KMS-11 (cell line): Measurements from ENCODE around the gene ZFP62.
A peak's percentile ranks its signal among the peaks of the same experiment; 100 is the strongest.

Source experiments
- H2AFZ ChIP-seq: fragments of 200-600 bp; sonication (generic); 2 replicates; pipeline ENCODE4 v1.6.1; 2016; ENCODE audit warnings: antibody characterized with exemption, mixed run types, low read depth
- H3K27ac ChIP-seq: fragments of 200-600 bp; sonication (generic); 2 replicates; pipeline ENCODE4 v1.6.1; 2016; ENCODE audit warnings: mild to moderate bottlenecking, mixed run types
- H3K27me3 ChIP-seq: fragments of 200-600 bp; sonication (generic); 2 replicates; pipeline ENCODE4 v1.6.1; 2017; ENCODE audit warnings: mild to moderate bottlenecking, low read depth, mixed run types, moderate library complexity; ENCODE audit not compliant: insufficient read depth
- H3K36me3 ChIP-seq: fragments of 200-600 bp; sonication (generic); 2 replicates; pipeline ENCODE4 v1.6.1; 2017; ENCODE audit warnings: mild to moderate bottlenecking, mixed run types; ENCODE audit not compliant: insufficient read depth
- H3K4me1 ChIP-seq: fragments of 200-600 bp; sonication (generic); 2 replicates; pipeline ENCODE4 v1.6.1; 2016; ENCODE audit warnings: mild to moderate bottlenecking, low read depth, mixed run types; ENCODE audit not compliant: poor library complexity, severe bottlenecking
- H3K4me2 ChIP-seq: fragments of 200-600 bp; sonication (generic); 2 replicates; pipeline ENCODE4 v1.7.0; 2016; ENCODE audit warnings: mild to moderate bottlenecking, mixed run types
- H3K4me3 ChIP-seq: fragments of 200-600 bp; sonication (generic); IDR thresholded peaks from 2 replicates; pipeline ENCODE4 v1.6.1; 2017; ENCODE audit warnings: low read depth, low read length, mixed read lengths; ENCODE audit not compliant: insufficient read depth
- H3K79me2 ChIP-seq: fragments of 200-600 bp; sonication (generic); 2 replicates; pipeline ENCODE4 v1.6.1; 2016; ENCODE audit warnings: low read depth, mixed run types; ENCODE audit not compliant: insufficient read depth
- H3K9ac ChIP-seq: fragments of 200-600 bp; sonication (generic); 2 replicates; pipeline ENCODE4 v1.6.1; 2016; ENCODE audit warnings: mild to moderate bottlenecking, mixed run types
- H4K20me1 ChIP-seq: fragments of 200-600 bp; sonication (generic); 2 replicates; pipeline ENCODE4 v1.6.1; 2016; ENCODE audit warnings: mild to moderate bottlenecking, mixed run types; ENCODE audit not compliant: insufficient read depth
- CTCF ChIP-seq: fragments of 200-600 bp; sonication (generic); conservative IDR thresholded peaks from 2 replicates; pipeline ENCODE4 v1.6.1; 2017; ENCODE audit warnings: low read depth, mild to moderate bottlenecking, antibody characterized with exemption, low read length, moderate library complexity, mixed read lengths

ZFP62 gene

GRCh38 chr5:180821538-180821937 lies 39.5 kb downstream of the ZFP62 start:
- TF ChIP-seq CTCF = no peak
- Histone ChIP-seq H4K20me1 (no peaks in the 10 kb centered on the region), H3K4me1 (peaks cover 47% of the 10 kb centered on the region), H3K27me3 (no peaks in the 10 kb centered on the region), H3K4me3 (no peak overlapping the region), H3K79me2 (no peaks in the 10 kb centered on the region), H3K36me3 (no peaks in the 10 kb centered on the region), H2AFZ (no peak overlapping the region), H3K27ac (no peak overlapping the region; the same call in 1 of the 2 replicates), H3K9ac (no peak overlapping the region), H3K4me2 (peak overlapping the region; percentile 86)

GRCh38 chr5:180820788-180821321 lies 40.2 kb downstream of the ZFP62 start:
- Histone ChIP-seq H3K4me3 (no peak overlapping the region), H3K27me3 (no peaks in the 10 kb centered on the region), H4K20me1 (no peaks in the 10 kb centered on the region), H3K9ac (no peak overlapping the region), H2AFZ (no peak overlapping the region), H3K36me3 (no peaks in the 10 kb centered on the region), H3K27ac (no peak overlapping the region; the same call in 1 of the 2 replicates), H3K4me2 (peak overlapping the region; percentile 86), H3K4me1 (peaks cover 54% of the 10 kb centered on the region), H3K79me2 (no peaks in the 10 kb centered on the region)
- no peak for TF ChIP-seq CTCF

GRCh38 chr5:180818677-180819341 lies 42.3 kb downstream of the ZFP62 start:
- peak overlapping the region; percentile 73; the same call in 1 of the 2 replicates for H3K4me2 ChIP-seq
- no peaks in the 10 kb centered on the region for H4K20me1 ChIP-seq
- no peak overlapping the region for H3K9ac ChIP-seq
- H3K27ac ChIP-seq = no peak overlapping the region; the same call in 1 of the 2 replicates
- no peak overlapping the region for H2AFZ ChIP-seq
- no peaks in the 10 kb centered on the region for H3K36me3 ChIP-seq
- peaks cover 66% of the 10 kb centered on the region for H3K4me1 ChIP-seq
- H3K79me2 ChIP-seq = no peaks in the 10 kb centered on the region
- H3K4me3 ChIP-seq = no peak overlapping the region
- TF ChIP-seq CTCF = no peak
- H3K27me3 ChIP-seq = no peaks in the 10 kb centered on the region

- no peak overlapping the region for H2AFZ ChIP-seq
- TF ChIP-seq CTCF = no peak
These were observed 43.0 kb downstream of the ZFP62 start for GRCh38 chr5:180817893-180818674.

More at GRCh38 chr5:180817893-180818674, 43.0 kb downstream of the ZFP62 start:
- H4K20me1 ChIP-seq = no peaks in the 10 kb centered on the region
- H3K4me3 ChIP-seq = no peak overlapping the region
- peaks cover 69% of the 10 kb centered on the region for H3K4me1 ChIP-seq
- H3K4me2 ChIP-seq = peak overlapping the region; percentile 73; the same call in 1 of the 2 replicates
- H3K79me2 ChIP-seq = no peaks in the 10 kb centered on the region
- H3K9ac ChIP-seq = no peak overlapping the region
- no peaks in the 10 kb centered on the region for H3K27me3 ChIP-seq
- no peaks in the 10 kb centered on the region for H3K36me3 ChIP-seq
- H3K27ac ChIP-seq = peak overlapping the region; percentile 46; the same call in 1 of the 2 replicates
